ENCODE measurements around the gene CIZ1. TPM values are rescaled to one million over a fixed set of nuclear protein-coding genes. Genes with fewer than 3 reads are reported as not detected.
A peak's percentile ranks its signal among the peaks of the same experiment; 100 is the strongest.

Gene CIZ1
- total RNA-seq, 1 donor from 2014 or later = 140 TPM

- Mint-ChIP-seq H3K9me3 (ENCODE audit: low read depth) (no peaks in the 10 kb centered on the region), H3K27ac (ENCODE audit: unreplicated experiment) (no peak overlapping the region), H3K4me1 (ENCODE audit: low read depth) (peaks cover 34% of the 10 kb centered on the region), H3K36me3 (ENCODE audit: low read depth) (peaks cover 1% of the 10 kb centered on the region), H3K27me3 (ENCODE audit: low read depth) (no peaks in the 10 kb centered on the region), H3K4me3 (ENCODE audit: unreplicated experiment) (peak overlapping the region; percentile 73)
- DNase-seq (ENCODE audit: low spot score) = peak; percentile 33
- TF ChIP-seq CTCF (IDR thresholded peaks at IDR 0.05) = no peak
Measured at GRCh38 chr9:128125580-128126354, 65.6 kb downstream of the CIZ1 start.

- H3K4me1 Mint-ChIP-seq (ENCODE audit: low read depth) = peaks cover 34% of the 10 kb centered on the region
- H3K27me3 Mint-ChIP-seq (ENCODE audit: low read depth) = no peaks in the 10 kb centered on the region
- H3K27ac Mint-ChIP-seq (ENCODE audit: unreplicated experiment) = no peak overlapping the region
- peak; percentile 74 for TF ChIP-seq CTCF (IDR thresholded peaks at IDR 0.05)
- H3K4me3 Mint-ChIP-seq (ENCODE audit: unreplicated experiment) = no peak overlapping the region
- peak; percentile 92 for DNase-seq (ENCODE audit: low spot score)
- peaks cover 1% of the 10 kb centered on the region for H3K36me3 Mint-ChIP-seq (ENCODE audit: low read depth)
- no peaks in the 10 kb centered on the region for H3K9me3 Mint-ChIP-seq (ENCODE audit: low read depth)
Measured at GRCh38 chr9:128124873-128125579, 66.3 kb downstream of the CIZ1 start.

GRCh38 chr9:128124451-128124850 lies 66.9 kb downstream of the CIZ1 start:
- Mint-ChIP-seq H3K4me1 (ENCODE audit: low read depth) (peaks cover 31% of the 10 kb centered on the region), H3K36me3 (ENCODE audit: low read depth) (peaks cover 1% of the 10 kb centered on the region), H3K27me3 (ENCODE audit: low read depth) (no peaks in the 10 kb centered on the region), H3K27ac (ENCODE audit: unreplicated experiment) (no peak overlapping the region), H3K4me3 (ENCODE audit: unreplicated experiment) (no peak overlapping the region), H3K9me3 (ENCODE audit: low read depth) (no peaks in the 10 kb centered on the region)
- TF ChIP-seq CTCF (IDR thresholded peaks at IDR 0.05) = no peak
- DNase-seq (ENCODE audit: low spot score) = peak; percentile 67

- Mint-ChIP-seq H3K4me1 (ENCODE audit: low read depth) (peaks cover 23% of the 10 kb centered on the region), H3K27ac (ENCODE audit: unreplicated experiment) (no peak overlapping the region), H3K27me3 (ENCODE audit: low read depth) (no peaks in the 10 kb centered on the region), H3K4me3 (ENCODE audit: unreplicated experiment) (no peak overlapping the region), H3K9me3 (ENCODE audit: low read depth) (no peaks in the 10 kb centered on the region), H3K36me3 (ENCODE audit: low read depth) (peaks cover 1% of the 10 kb centered on the region)
- no peak for TF ChIP-seq CTCF (IDR thresholded peaks at IDR 0.05)
- DNase-seq (ENCODE audit: low spot score) = peak; percentile 87
Measured at GRCh38 chr9:128123451-128124080, 67.8 kb downstream of the CIZ1 start.

GRCh38 chr9:128122809-128123175 lies 68.6 kb downstream of the CIZ1 start:
- no peak for TF ChIP-seq CTCF (IDR thresholded peaks at IDR 0.05)
- Mint-ChIP-seq H3K9me3 (ENCODE audit: low read depth) (no peaks in the 10 kb centered on the region), H3K4me1 (ENCODE audit: low read depth) (peaks cover 28% of the 10 kb centered on the region), H3K27me3 (ENCODE audit: low read depth) (no peaks in the 10 kb centered on the region), H3K27ac (ENCODE audit: unreplicated experiment) (no peak overlapping the region), H3K36me3 (ENCODE audit: low read depth) (peaks cover 1% of the 10 kb centered on the region), H3K4me3 (ENCODE audit: unreplicated experiment) (no peak overlapping the region)
- no peak for DNase-seq (ENCODE audit: low spot score)

Data from chondrocyte (in vitro differentiated cells).